Neural cell (in vitro differentiated cells): ENCODE data around the gene TLR8. TPM values are rescaled to one million over a fixed set of nuclear protein-coding genes. Genes with fewer than 3 reads are reported as not detected.

Experiments used
- H2AFZ ChIP-seq: fragments of 200-600, 300-800 bp; sonication (generic), shearing (Covaris generic); 2 replicates; pipeline ENCODE4 v1.6.0; 2014; ENCODE audit warnings: low read depth, mild to moderate bottlenecking, antibody characterized with exemption, low read length, moderate library complexity
- H3F3A ChIP-seq: fragments of 200-600 bp; shearing (Covaris generic); 2 replicates; pipeline ENCODE4 v1.6.1; 2016; ENCODE audit warnings: mild to moderate bottlenecking, moderate library complexity, mixed read lengths, antibody characterized with exemption, low read length; ENCODE audit not compliant: insufficient read depth, poor library complexity, severe bottlenecking
- H3K27ac ChIP-seq: fragments of 200-600, 300-800 bp; sonication (generic), shearing (Covaris generic); 2 replicates; pipeline ENCODE4 v1.5.1; 2014; ENCODE audit warnings: mild to moderate bottlenecking, low read length, moderate library complexity
- H3K27me3 ChIP-seq: fragments of 300-800, 200-600 bp; sonication (generic), shearing (Covaris generic); 2 replicates; pipeline ENCODE4 v1.6.0; 2014; ENCODE audit warnings: mild to moderate bottlenecking, low read depth, low read length, moderate library complexity; ENCODE audit not compliant: insufficient read depth
- H3K36me3 ChIP-seq: fragments of 300-800, 200-600 bp; sonication (generic), shearing (Covaris generic); 2 replicates; pipeline ENCODE4 v1.5.1; 2014; ENCODE audit warnings: mild to moderate bottlenecking, antibody characterized with exemption, low read length, moderate library complexity; ENCODE audit not compliant: insufficient read depth
- H3K4me2 ChIP-seq: fragments of 300-800, 200-600 bp; sonication (generic), shearing (Covaris generic); 2 replicates; pipeline ENCODE4 v1.6.0; 2014; ENCODE audit warnings: mild to moderate bottlenecking, low read length
- H3K4me3 ChIP-seq: fragments of 300-800, 200-600 bp; sonication (generic), shearing (Covaris generic); 2 replicates; pipeline ENCODE4 v1.5.1; 2014; ENCODE audit warnings: mild to moderate bottlenecking, low read length, moderate library complexity
- H3K79me2 ChIP-seq: fragments of 200-600 bp; shearing (Covaris generic); replicated peaks from 2 replicates; pipeline ENCODE4 v1.6.0; 2014; ENCODE audit warnings: mild to moderate bottlenecking, low read length, moderate library complexity; ENCODE audit not compliant: insufficient read depth
- H3K9ac ChIP-seq: fragments of 300-800, 200-600 bp; sonication (generic), shearing (Covaris generic); 2 replicates; pipeline ENCODE4 v1.6.1; 2016; ENCODE audit warnings: mild to moderate bottlenecking, low read length, mixed read lengths
- H3K9me2 ChIP-seq: fragments of 200-600 bp; shearing (Covaris generic); 2 replicates; pipeline ENCODE4 v1.6.1; 2016; ENCODE audit warnings: mild to moderate bottlenecking, low read length, mixed read lengths; ENCODE audit not compliant: insufficient read depth
- H3K9me3 ChIP-seq: fragments of 200-600, 300-800 bp; sonication (generic), shearing (Covaris generic); 2 replicates; pipeline ENCODE4 v1.6.1; 2016; ENCODE audit warnings: mild to moderate bottlenecking, mixed run types, low read length, moderate library complexity, mixed read lengths
- H4K20me1 ChIP-seq: fragments of 200-600 bp; shearing (Covaris generic); 2 replicates; pipeline ENCODE4 v1.6.1; 2016; ENCODE audit warnings: mild to moderate bottlenecking, mixed run types; ENCODE audit not compliant: insufficient read depth
- EP300 ChIP-seq: fragments of 450-650 bp; conservative IDR thresholded peaks from 2 replicates; pipeline ENCODE4 v1.6.1; 2014; ENCODE audit warnings: antibody characterized with exemption, mild to moderate bottlenecking, moderate library complexity; ENCODE audit not compliant: poor library complexity, severe bottlenecking
- EZH2 ChIP-seq: fragments of 200-600, 300-800 bp; shearing (Covaris generic), sonication (generic); IDR thresholded peaks from 2 replicates; pipeline ENCODE4 v1.6.1; 2014; ENCODE audit warnings: antibody characterized with exemption, low read length, borderline replicate concordance, mild to moderate bottlenecking; ENCODE audit not compliant: insufficient read depth, poor library complexity, severe bottlenecking
- MXI1 ChIP-seq: fragments of 450-650 bp; conservative IDR thresholded peaks from 2 replicates; pipeline ENCODE4 v1.6.1; 2014; ENCODE audit warnings: antibody characterized with exemption, mild to moderate bottlenecking; ENCODE audit not compliant: poor library complexity, severe bottlenecking
- POLR2AphosphoS5 ChIP-seq: IDR thresholded peaks from 2 replicates; pipeline ENCODE4 v1.6.1; 2012
- RAD21 ChIP-seq: fragments of 450-650 bp; conservative IDR thresholded peaks from 2 replicates; pipeline ENCODE4 v1.6.1; 2014; ENCODE audit warnings: antibody characterized with exemption, mild to moderate bottlenecking, moderate library complexity
- SMC3 ChIP-seq: fragments of 450-650 bp; conservative IDR thresholded peaks from 2 replicates; pipeline ENCODE4 v1.6.1; 2014; ENCODE audit warnings: antibody characterized with exemption, mild to moderate bottlenecking, moderate library complexity; ENCODE audit not compliant: poor library complexity
- TAF1 ChIP-seq: IDR thresholded peaks from 2 replicates; pipeline ENCODE4 v1.6.1; 2012; ENCODE audit warnings: low read depth
- polyA plus RNA-seq: library from polyadenylated mRNA; depleted of rRNA; stranded (reverse); fragments of >200 nt; gene quantifications from 2 replicates; pipeline ENCODE4 v1.2.3, GENCODE V29; 2014
- TF ChIP-seq, protein P1 (sequence below): IDR thresholded peaks from 2 replicates; pipeline ENCODE4 v1.6.1; 2012; ENCODE audit warnings: borderline replicate concordance
- TF ChIP-seq, protein P2 (sequence below): fragments of 450-650 bp; IDR thresholded peaks from 2 replicates; pipeline ENCODE4 v1.5.1; 2014; ENCODE audit warnings: antibody characterized with exemption, mild to moderate bottlenecking, moderate library complexity; ENCODE audit not compliant: poor library complexity, severe bottlenecking

Gene TLR8
- polyA plus RNA-seq, 1 donor from 2014 or later, result not detected

DNA sequence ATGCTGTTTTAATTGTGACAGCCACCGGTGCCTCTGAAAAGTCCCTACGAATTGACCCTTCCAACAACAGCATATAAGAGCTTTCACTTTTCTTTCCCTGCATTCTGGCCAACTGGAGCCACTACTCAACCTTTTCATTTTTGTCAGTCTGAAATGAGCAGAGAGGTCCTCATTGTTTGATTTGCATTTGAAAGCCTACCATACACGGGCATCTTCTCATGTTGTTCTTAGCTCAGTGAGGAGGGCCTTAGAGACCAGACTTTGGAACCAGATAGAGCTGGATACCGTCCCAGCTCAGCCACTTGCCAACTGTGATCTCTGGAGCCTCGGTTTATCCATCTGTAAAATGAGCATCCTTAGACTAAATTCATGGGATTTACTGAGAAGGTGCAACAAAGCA lies 51.6 kb downstream of the TLR8 start:
- Histone ChIP-seq H3K9me2 (no peaks in the 10 kb centered on the region), H3K27me3 (no peaks in the 10 kb centered on the region), H3K79me2 (no peaks in the 10 kb centered on the region), H4K20me1 (no peaks in the 10 kb centered on the region), H3K4me2 (no peak overlapping the region), H3K36me3 (no peaks in the 10 kb centered on the region), H3K4me3 (no peak overlapping the region), H3F3A (no peaks in the 10 kb centered on the region), H3K9me3 (no peaks in the 10 kb centered on the region), H3K27ac (no peak overlapping the region), H2AFZ (no peak overlapping the region), H3K9ac (no peak overlapping the region)
- no peak for TF ChIP-seq EZH2
- no peak for TF ChIP-seq EP300
- TF ChIP-seq SMC3, result no peak
- no peak for TF ChIP-seq TAF1
- TF ChIP-seq RAD21, result no peak
- no peak for TF ChIP-seq POLR2AphosphoS5
- TF ChIP-seq, protein P1, sequence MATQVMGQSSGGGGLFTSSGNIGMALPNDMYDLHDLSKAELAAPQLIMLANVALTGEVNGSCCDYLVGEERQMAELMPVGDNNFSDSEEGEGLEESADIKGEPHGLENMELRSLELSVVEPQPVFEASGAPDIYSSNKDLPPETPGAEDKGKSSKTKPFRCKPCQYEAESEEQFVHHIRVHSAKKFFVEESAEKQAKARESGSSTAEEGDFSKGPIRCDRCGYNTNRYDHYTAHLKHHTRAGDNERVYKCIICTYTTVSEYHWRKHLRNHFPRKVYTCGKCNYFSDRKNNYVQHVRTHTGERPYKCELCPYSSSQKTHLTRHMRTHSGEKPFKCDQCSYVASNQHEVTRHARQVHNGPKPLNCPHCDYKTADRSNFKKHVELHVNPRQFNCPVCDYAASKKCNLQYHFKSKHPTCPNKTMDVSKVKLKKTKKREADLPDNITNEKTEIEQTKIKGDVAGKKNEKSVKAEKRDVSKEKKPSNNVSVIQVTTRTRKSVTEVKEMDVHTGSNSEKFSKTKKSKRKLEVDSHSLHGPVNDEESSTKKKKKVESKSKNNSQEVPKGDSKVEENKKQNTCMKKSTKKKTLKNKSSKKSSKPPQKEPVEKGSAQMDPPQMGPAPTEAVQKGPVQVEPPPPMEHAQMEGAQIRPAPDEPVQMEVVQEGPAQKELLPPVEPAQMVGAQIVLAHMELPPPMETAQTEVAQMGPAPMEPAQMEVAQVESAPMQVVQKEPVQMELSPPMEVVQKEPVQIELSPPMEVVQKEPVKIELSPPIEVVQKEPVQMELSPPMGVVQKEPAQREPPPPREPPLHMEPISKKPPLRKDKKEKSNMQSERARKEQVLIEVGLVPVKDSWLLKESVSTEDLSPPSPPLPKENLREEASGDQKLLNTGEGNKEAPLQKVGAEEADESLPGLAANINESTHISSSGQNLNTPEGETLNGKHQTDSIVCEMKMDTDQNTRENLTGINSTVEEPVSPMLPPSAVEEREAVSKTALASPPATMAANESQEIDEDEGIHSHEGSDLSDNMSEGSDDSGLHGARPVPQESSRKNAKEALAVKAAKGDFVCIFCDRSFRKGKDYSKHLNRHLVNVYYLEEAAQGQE, result no peak
- TF ChIP-seq, protein P2, sequence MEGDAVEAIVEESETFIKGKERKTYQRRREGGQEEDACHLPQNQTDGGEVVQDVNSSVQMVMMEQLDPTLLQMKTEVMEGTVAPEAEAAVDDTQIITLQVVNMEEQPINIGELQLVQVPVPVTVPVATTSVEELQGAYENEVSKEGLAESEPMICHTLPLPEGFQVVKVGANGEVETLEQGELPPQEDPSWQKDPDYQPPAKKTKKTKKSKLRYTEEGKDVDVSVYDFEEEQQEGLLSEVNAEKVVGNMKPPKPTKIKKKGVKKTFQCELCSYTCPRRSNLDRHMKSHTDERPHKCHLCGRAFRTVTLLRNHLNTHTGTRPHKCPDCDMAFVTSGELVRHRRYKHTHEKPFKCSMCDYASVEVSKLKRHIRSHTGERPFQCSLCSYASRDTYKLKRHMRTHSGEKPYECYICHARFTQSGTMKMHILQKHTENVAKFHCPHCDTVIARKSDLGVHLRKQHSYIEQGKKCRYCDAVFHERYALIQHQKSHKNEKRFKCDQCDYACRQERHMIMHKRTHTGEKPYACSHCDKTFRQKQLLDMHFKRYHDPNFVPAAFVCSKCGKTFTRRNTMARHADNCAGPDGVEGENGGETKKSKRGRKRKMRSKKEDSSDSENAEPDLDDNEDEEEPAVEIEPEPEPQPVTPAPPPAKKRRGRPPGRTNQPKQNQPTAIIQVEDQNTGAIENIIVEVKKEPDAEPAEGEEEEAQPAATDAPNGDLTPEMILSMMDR, result no peak

DNA sequence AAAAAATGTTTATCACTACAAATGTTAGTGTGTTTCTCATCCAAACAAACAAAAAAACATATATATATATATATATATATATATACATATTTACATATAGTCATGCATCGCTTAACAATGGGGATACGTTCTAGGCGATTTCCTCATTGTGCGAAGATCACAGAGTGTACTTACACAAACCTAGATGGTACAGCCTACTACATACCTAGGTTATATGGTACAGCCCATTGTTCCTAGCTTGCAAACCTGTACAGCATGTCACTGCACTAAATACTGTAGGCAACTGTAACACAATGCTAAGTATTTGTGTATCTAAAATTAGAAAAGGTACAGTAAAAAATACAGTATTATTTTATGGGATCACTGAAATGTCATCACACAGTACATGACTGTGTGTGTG lies 52.0 kb downstream of the TLR8 start:
- Histone ChIP-seq H3K79me2 (no peaks in the 10 kb centered on the region), H2AFZ (no peak overlapping the region), H3K4me2 (no peak overlapping the region), H3K9me2 (no peaks in the 10 kb centered on the region), H4K20me1 (no peaks in the 10 kb centered on the region), H3K27me3 (no peaks in the 10 kb centered on the region), H3K27ac (no peak overlapping the region), H3K9me3 (no peaks in the 10 kb centered on the region), H3K36me3 (no peaks in the 10 kb centered on the region), H3F3A (no peaks in the 10 kb centered on the region), H3K4me3 (no peak overlapping the region), H3K9ac (no peak overlapping the region)
- TF ChIP-seq RAD21 (no peak), EZH2 (no peak), EP300 (no peak), MXI1 (no peak), TAF1 (no peak), POLR2AphosphoS5 (no peak), SMC3 (no peak)
- TF ChIP-seq, protein P1, result no peak
- TF ChIP-seq, protein P2, result no peak
